GM12865 (cell line): ENCODE results near the gene WNT3A.

ENCODE experiments used
- DNase-seq: peaks from one replicate; pipeline ENCODE4 v3.0.0; 2010; ENCODE audit warnings: low read depth
- H3K4me3 ChIP-seq: 2 replicates; pipeline ENCODE4 v1.5.1; 2011; ENCODE audit warnings: mild to moderate bottlenecking, low read depth, low read length, control low read depth
- CTCF ChIP-seq: IDR thresholded peaks from 2 replicates; pipeline ENCODE4 v1.5.1; 2011; ENCODE audit warnings: low read length, control low read depth, low read depth, inconsistent platforms; ENCODE audit not compliant: insufficient read depth; ENCODE audit errors: missing control alignments

The WNT3A gene

GRCh38 chr1:228013935-228014930 lies 7.4 kb downstream of the WNT3A start:
- no peak for TF ChIP-seq CTCF
- H3K4me3 ChIP-seq = no peak overlapping the region
- no peak for DNase-seq

- TF ChIP-seq CTCF = no peak
- no peak for DNase-seq
These were observed 8.7 kb downstream of the WNT3A start for GRCh38 chr1:228015276-228016180.

GRCh38 chr1:228016181-228016510 lies 9.3 kb downstream of the WNT3A start:
- H3K4me3 ChIP-seq = no peak overlapping the region
- no peak for DNase-seq
- TF ChIP-seq CTCF = no peak

More at GRCh38 chr1:228015276-228016180, 8.7 kb downstream of the WNT3A start:
- H3K4me3 ChIP-seq = no peak overlapping the region

GRCh38 chr1:228016653-228017355 lies 10.0 kb downstream of the WNT3A start:
- DNase-seq = no peak
- TF ChIP-seq CTCF = no peak
- no peak overlapping the region for H3K4me3 ChIP-seq

GRCh38 chr1:228017356-228018124 lies 10.7 kb downstream of the WNT3A start:
- no peak overlapping the region for H3K4me3 ChIP-seq
- no peak for DNase-seq
- TF ChIP-seq CTCF = no peak

- H3K4me3 ChIP-seq = no peak overlapping the region
- DNase-seq = no peak
- TF ChIP-seq CTCF = no peak
These were observed 11.3 kb downstream of the WNT3A start for GRCh38 chr1:228018125-228018398.
